Transverse colon (tissue), 4 donors: ENCODE data around the gene TMEM11. TPM values are rescaled to one million over a fixed set of nuclear protein-coding genes. Genes with fewer than 3 reads are reported as not detected.

Experiments used
- DNase-seq: peaks from one replicate; pipeline ENCODE4 v3.0.0-alpha.2; 2019
- H3K27ac ChIP-seq, 4 donors: fragments of 200-600 bp; sonication (generic); 2 replicates each; pipeline ENCODE4 v1.5.1; 2016 to 2018; ENCODE audit warnings: inconsistent platforms in 4 of 4
- H3K27me3 ChIP-seq: fragments of 200-600 bp; sonication (generic); 2 replicates; pipeline ENCODE4 v1.5.1; 2017; ENCODE audit warnings: inconsistent platforms
- H3K36me3 ChIP-seq, 4 donors: fragments of 200-600 bp; sonication (generic); 2 replicates each; pipeline ENCODE4 v1.5.1; 2017 to 2019; ENCODE audit warnings: inconsistent platforms in 4 of 4
- H3K4me1 ChIP-seq, 4 donors: fragments of 200-600 bp; sonication (generic); 2 replicates each; pipeline ENCODE4 v1.5.1; 2017 to 2020; ENCODE audit warnings: inconsistent platforms in 4 of 4
- H3K4me3 ChIP-seq, 4 donors: fragments of 200-600 bp; sonication (generic); 1 replicate in 1 of 4; 2 replicates in 3 of 4; pipeline versions ENCODE4 v1.5.1 to v1.6.1; 2017 to 2019; ENCODE audit warnings: inconsistent platforms in 4 of 4
- H3K9me3 ChIP-seq, 2 donors: fragments of 200-600 bp; sonication (generic); 2 replicates each; pipeline ENCODE4 v1.5.1; 2017 to 2019; ENCODE audit warnings: inconsistent platforms in 2 of 2
- EP300 ChIP-seq: sonication (generic); formaldehyde crosslinking; IDR thresholded peaks from one replicate; pipeline ENCODE4 v1.6.1; 2017; ENCODE audit warnings: antibody characterized with exemption, low read depth
- POLR2A ChIP-seq: fragments of 450-650 bp; IDR thresholded peaks from one replicate; pipeline ENCODE4 v1.6.1; 2016; ENCODE audit warnings: antibody characterized with exemption, mild to moderate bottlenecking, moderate library complexity
- POLR2AphosphoS5 ChIP-seq, 3 donors: sonication (generic); formaldehyde crosslinking; IDR thresholded peaks; one replicate each; pipeline ENCODE4 v1.6.1; 2016; ENCODE audit warnings: antibody characterized with exemption in 3 of 3
- WGBS, 2 donors: methylation state at CpG; one replicate each; pipeline ENCODE4 v1.1.5; 2018; ENCODE audit warnings: low coverage in 1 of 2; 5-methylcytosine and 5-hydroxymethylcytosine counted together
- in situ Hi-C, 4 donors: fragments of 200-750 bp; cut with MboI; loops; one replicate each; pipeline versions ENCODE4 v1.15.0 to v1.15.1; 2017; ENCODE audit warnings: low sequenced_read_pairs in 3 of 4, low pct_ligation_motif_present in 1 of 4, low pct_unique_long_range_greater_than_20kb in 1 of 4
- intact Hi-C: fragments of 100-400 bp; cut with DNase I; formaldehyde crosslinking; loops from one replicate; pipeline ENCODE4 v1.15.1; 2023; ENCODE audit warnings: low total_unique reads
- total RNA-seq, 4 donors: library from RNA; depleted of rRNA; stranded (reverse); fragments of >200 nt; gene quantifications; one replicate each; pipeline ENCODE4 v1.1.0, GENCODE V29; 2016
- TF ChIP-seq, protein P1 (sequence below), 5 experiments: fragments of 200-600 bp in 3 of 5; fragments of 450-650 bp in 2 of 5; sonication (generic) in 3 of 5; IDR thresholded peaks; 1 replicate in 2 of 5; 2 replicates in 3 of 5; pipeline ENCODE4 v1.5.1; 2016 to 2017; ENCODE audit warnings: antibody characterized with exemption in 5 of 5, inconsistent platforms in 3 of 5, mild to moderate bottlenecking in 2 of 5, moderate library complexity in 1 of 5

Gene TMEM11
- total RNA-seq, 4 donors from 2014 or later = 15.1 to 35.0 (median 24.5) TPM

DNA sequence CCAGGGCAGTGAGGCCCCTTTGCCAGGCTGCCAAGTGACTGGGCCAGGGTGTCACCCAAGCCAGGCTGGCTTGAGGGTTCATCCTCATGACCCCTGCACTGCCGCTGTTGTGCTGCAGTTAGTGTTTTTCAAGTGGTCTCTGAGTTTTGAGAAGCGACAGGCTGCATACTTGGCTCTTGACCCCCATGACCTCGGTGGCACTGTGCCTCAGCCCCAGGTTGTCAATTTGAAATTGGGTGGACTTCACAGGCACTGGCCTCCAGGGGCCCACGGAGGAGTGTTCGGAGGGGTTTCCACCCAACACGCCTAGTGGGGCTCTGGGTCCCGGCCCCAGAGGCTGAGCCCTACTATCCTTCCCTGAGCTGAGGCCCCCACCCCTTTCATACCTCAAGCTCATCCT is 44.5 kb downstream of the TMEM11 start:
- 95 to 100% methylated on average over 2 to 7 of the region's 7 CpGs for WGBS, 2 donors
- H3K9me3 ChIP-seq = no peaks in the 10 kb centered on the region
- H3K36me3 ChIP-seq = no peaks in the 10 kb centered on the region
- H3K27ac ChIP-seq = peak overlapping the region in 1 of 4 donors; percentile 18
- TF ChIP-seq, protein P1, sequence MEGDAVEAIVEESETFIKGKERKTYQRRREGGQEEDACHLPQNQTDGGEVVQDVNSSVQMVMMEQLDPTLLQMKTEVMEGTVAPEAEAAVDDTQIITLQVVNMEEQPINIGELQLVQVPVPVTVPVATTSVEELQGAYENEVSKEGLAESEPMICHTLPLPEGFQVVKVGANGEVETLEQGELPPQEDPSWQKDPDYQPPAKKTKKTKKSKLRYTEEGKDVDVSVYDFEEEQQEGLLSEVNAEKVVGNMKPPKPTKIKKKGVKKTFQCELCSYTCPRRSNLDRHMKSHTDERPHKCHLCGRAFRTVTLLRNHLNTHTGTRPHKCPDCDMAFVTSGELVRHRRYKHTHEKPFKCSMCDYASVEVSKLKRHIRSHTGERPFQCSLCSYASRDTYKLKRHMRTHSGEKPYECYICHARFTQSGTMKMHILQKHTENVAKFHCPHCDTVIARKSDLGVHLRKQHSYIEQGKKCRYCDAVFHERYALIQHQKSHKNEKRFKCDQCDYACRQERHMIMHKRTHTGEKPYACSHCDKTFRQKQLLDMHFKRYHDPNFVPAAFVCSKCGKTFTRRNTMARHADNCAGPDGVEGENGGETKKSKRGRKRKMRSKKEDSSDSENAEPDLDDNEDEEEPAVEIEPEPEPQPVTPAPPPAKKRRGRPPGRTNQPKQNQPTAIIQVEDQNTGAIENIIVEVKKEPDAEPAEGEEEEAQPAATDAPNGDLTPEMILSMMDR (IDR thresholded peaks at IDR 0.05) = no peak
- TF ChIP-seq EP300 = no peak
- TF ChIP-seq POLR2A = no peak
- TF ChIP-seq POLR2AphosphoS5 (IDR thresholded peaks at IDR 0.05) = no peak
- no peak for DNase-seq
- intact Hi-C loops = no loop called here
- in situ Hi-C loops = no loop called here
- no peaks in the 10 kb centered on the region for H3K27me3 ChIP-seq
- H3K4me1 ChIP-seq = peaks cover 5 to 33% (median 14%) of the 10 kb centered on the region in 4 donors
- H3K4me3 ChIP-seq = no peak overlapping the region

- Histone ChIP-seq H3K36me3 (no peaks in the 10 kb centered on the region), H3K27ac (no peak overlapping the region), H3K4me1 (peaks cover 5 to 33% (median 14%) of the 10 kb centered on the region in 4 donors), H3K27me3 (no peaks in the 10 kb centered on the region), H3K4me3 (no peak overlapping the region), H3K9me3 (no peaks in the 10 kb centered on the region)
- in situ Hi-C loops = no loop called here
- DNase-seq = no peak
- WGBS, 2 donors = 96% methylated on average over 12 of the region's 12 CpGs; no CpG with 5 or more reads in 1 of the 2 donors
- intact Hi-C loops = no loop called here
- TF ChIP-seq, protein P1 (IDR thresholded peaks at IDR 0.05) = no peak
- TF ChIP-seq EP300 = no peak
- no peak for TF ChIP-seq POLR2A
- no peak for TF ChIP-seq POLR2AphosphoS5 (IDR thresholded peaks at IDR 0.05)
Measured at GRCh38 chr17:21168555-21168865, 45.5 kb downstream of the TMEM11 start.

DNA sequence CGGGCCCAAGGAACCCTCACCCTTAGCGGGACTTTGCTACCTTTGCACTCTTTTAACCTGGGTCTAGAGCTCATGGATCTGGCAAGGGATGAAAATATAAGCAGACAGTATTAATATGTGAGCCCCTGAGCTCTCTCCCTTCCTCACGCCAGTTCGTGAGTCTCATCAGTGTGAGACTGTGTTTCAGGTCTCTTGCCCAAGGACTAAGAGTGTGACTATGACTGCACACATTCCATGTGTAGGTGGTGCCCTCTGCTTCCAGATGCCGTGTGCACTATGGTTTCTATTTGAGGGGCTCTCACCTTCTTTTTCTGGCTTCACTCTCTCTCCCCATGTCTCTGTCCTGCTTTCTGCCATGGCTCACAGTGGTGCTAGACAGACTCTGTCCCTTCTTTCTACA is 46.7 kb downstream of the TMEM11 start:
- intact Hi-C loops (no loop called here), in situ Hi-C loops (no loop called here)
- no peak overlapping the region for H3K4me3 ChIP-seq
- no peaks in the 10 kb centered on the region for H3K9me3 ChIP-seq
- H3K27me3 ChIP-seq = no peaks in the 10 kb centered on the region
- no peak for DNase-seq
- 75 to 81% methylated on average over 1 to 5 of the region's 5 CpGs for WGBS, 2 donors
- peak overlapping the region; percentile 69 to 73 (median 70) for H3K27ac ChIP-seq
- TF ChIP-seq EP300 (no peak), POLR2A (no peak), POLR2AphosphoS5 (IDR thresholded peaks at IDR 0.05) (no peak)
- TF ChIP-seq, protein P1 (IDR thresholded peaks at IDR 0.05) = no peak
- no peaks in the 10 kb centered on the region for H3K36me3 ChIP-seq
- peaks cover 5 to 34% (median 15%) of the 10 kb centered on the region in 4 donors for H3K4me1 ChIP-seq

DNA sequence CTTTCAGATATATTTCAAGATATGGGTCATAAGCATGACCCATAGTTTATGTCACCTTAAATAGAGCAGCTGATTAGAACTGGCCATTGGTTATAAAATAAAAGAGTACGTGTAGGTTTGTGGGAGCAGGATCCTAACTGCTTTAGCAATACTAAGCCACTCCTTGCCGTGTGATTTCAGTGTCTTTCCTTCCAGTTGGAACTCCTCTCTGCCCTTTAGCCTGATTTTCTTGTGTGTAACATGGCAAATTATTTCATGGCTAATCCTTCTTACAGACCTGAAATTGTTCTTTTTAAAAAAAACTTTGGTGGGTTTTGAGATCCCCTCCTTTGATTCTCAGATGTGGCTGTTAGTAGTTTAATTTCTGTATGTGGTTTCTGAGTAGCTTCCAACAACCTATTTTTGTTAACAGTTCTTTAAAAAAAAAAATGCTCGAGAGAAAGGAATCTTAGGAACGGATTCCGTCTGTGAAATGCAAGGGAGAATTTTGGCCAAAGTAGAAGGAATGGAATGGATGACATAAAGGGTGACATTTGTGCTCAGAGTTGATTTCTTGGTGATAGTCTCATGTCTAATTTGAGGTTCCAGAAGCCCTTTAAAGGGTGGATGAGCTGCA is 47.3 kb downstream of the TMEM11 start:
- intact Hi-C loops = no loop called here
- DNase-seq = no peak
- in situ Hi-C loops = no loop called here
- Histone ChIP-seq H3K4me3 (no peak overlapping the region), H3K4me1 (peaks cover 7 to 39% (median 19%) of the 10 kb centered on the region in 4 donors), H3K27ac (peak overlapping the region; percentile 69 to 73 (median 70)), H3K36me3 (no peaks in the 10 kb centered on the region), H3K9me3 (no peaks in the 10 kb centered on the region), H3K27me3 (no peaks in the 10 kb centered on the region)
- no peak for TF ChIP-seq EP300
- no peak for TF ChIP-seq POLR2A
- TF ChIP-seq, protein P1 (IDR thresholded peaks at IDR 0.05) = no peak
- TF ChIP-seq POLR2AphosphoS5 (IDR thresholded peaks at IDR 0.05) = no peak
- 61 to 62% methylated on average over 4 to 5 of the region's 5 CpGs for WGBS, 2 donors
